ENCODE measurements around the gene TSNAX.
"Not testable (repeated sequence)": the region's sequence is repeated elsewhere in the genome, so short reads cannot be mapped to it uniquely, and the experiment has no call there.

Gene TSNAX, protein sequence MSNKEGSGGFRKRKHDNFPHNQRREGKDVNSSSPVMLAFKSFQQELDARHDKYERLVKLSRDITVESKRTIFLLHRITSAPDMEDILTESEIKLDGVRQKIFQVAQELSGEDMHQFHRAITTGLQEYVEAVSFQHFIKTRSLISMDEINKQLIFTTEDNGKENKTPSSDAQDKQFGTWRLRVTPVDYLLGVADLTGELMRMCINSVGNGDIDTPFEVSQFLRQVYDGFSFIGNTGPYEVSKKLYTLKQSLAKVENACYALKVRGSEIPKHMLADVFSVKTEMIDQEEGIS

GRCh38 chr1:231528172-231529029 is at the start of gene TSNAX:
TSS of gene TSNAX (plus strand) at chr1:231528669. CDS start at chr1:231528811, 142 bp downstream.
- peak; percentile 43 for FAIRE-seq

- FAIRE-seq = no peak
Measured at GRCh38 chr1:231478811-231479210, 49.7 kb upstream of the TSNAX start.

- no peak for FAIRE-seq
Measured at GRCh38 chr1:231480008-231480407, 48.5 kb upstream of the TSNAX start.

DNA sequence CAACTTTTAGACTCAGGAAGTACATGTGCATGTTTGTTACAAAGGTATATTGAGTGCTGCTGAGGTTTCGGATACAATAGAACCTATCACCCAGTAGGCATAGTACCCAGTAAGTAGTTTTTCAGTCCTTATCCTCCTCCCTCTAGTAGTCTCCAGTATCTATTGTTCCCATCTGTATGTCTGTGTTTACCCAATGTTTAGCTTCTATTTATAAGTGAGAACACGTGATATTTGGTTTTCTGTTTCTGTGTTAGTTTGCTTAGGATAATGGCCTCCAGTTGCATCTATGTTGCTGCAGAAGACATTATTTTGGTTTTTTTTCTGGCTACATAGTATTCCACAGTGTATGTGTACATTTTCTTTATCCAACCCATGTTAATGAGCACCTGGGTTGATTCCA is 47.2 kb upstream of the TSNAX start:
- no peak for FAIRE-seq

- no peak for FAIRE-seq
Measured at GRCh38 chr1:231485029-231485784, 43.3 kb upstream of the TSNAX start.

DNA sequence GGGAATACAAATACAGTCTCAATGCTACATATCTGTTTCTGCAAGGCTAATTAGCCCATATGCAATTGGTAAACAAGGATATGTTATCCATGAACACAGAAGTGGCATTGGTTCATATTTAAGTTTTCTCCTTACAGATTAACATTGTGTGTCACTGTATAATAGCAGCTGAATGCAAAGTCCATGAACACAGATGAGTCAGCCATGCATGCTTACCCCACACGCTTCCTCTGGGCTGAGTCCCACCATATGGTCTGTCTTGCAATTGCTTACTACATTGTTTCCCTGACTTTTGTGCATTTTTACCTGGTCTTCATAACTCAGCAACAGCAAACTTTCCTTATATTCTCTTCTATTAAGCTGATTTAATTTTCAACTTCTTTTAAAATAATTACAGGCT is 41.5 kb upstream of the TSNAX start:
- no peak for FAIRE-seq

GRCh38 chr1:231487910-231488309 is 40.6 kb upstream of the TSNAX start:
- FAIRE-seq = no peak

GRCh38 chr1:231493421-231494185 is 34.9 kb upstream of the TSNAX start:
- no peak for FAIRE-seq

GRCh38 chr1:231494439-231495110 is 33.9 kb upstream of the TSNAX start:
- FAIRE-seq = no peak

DNA sequence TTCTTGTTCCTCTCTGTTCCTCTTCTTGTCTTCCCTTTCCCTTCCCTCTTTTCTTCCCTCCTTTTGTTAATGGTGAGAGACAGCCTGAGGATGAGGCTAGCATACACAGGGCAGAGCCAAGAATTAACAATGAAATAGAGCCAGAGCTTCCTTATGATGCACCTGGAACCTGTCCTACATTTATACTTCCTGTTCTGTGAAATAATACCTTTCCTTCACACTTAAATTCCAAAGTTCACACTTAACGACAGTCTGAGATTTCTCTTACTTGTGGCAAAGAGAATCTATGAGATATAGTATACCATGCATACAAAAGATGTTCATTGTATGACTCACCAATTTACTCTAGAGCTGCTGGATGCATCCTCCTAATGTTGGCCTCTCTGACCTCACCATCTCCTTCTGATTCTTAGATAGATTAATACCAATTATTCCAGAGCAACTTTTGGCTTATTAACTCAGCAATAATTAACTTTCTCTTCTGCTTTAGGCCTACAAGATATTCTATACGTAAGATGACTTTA is 30.8 kb upstream of the TSNAX start:
- no peak for FAIRE-seq

GRCh38 chr1:231499148-231499763 is 29.2 kb upstream of the TSNAX start:
- no peak for FAIRE-seq

- no peak for FAIRE-seq
Measured at GRCh38 chr1:231500666-231501065, 27.8 kb upstream of the TSNAX start.

DNA sequence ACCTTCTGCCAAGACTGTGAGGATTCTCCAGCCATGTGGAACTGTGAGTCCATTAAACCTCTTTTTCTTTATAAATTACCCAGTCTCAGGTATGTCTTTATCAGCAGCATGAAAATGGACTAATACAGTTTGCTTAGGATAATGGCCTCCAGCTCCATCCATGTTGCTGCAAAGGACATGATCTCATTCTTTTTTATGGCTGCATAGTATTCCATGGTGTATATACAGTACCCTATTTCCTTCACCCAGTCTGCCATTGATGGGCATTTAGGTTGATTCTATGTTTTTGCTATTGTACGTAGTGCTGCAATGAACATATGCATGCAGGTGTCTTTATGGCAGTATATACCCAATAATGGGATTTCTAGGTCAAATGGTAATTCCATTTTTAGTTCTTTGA is 25.3 kb upstream of the TSNAX start:
- FAIRE-seq = not testable (repeated sequence)

DNA sequence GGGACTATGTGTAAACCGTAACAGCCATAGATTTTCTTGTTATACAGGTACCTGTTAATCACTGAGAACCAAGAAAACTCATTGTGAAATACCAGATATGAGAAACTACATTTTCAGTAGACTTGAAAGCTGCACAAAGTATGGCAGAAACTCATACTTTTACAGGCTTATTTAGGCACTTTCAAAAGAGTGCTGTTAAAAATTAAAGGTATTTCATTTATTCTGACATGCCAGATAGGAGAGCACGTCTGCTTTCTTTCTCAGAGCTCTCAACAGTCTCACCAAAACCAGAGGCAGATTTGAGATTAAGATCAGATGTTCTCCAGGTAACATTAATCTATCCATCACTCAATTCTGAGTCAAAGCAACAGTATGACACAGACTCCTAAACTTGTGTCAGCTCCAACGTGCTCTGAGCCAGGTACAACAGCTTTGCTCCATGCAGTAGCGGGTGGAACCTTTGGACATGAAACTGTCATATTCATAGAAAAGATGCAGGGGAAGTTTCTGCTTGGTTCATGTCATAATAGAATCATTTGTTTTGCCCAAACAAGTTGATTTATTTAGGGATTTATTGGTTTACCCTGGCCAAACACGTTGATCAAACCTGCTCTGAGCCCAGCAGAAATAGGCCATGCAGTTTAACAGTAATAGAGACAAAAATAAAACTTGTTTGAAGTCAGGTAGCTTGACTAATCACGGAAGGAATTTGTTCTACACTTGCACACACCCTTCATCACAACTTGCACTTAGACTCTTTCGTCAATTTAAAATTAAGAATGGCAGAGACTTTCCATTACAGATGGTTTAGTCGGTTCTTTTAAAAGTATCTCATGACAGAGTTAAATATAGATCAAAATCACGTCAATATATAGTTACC is 20.8 kb upstream of the TSNAX start:
- no peak for FAIRE-seq

DNA sequence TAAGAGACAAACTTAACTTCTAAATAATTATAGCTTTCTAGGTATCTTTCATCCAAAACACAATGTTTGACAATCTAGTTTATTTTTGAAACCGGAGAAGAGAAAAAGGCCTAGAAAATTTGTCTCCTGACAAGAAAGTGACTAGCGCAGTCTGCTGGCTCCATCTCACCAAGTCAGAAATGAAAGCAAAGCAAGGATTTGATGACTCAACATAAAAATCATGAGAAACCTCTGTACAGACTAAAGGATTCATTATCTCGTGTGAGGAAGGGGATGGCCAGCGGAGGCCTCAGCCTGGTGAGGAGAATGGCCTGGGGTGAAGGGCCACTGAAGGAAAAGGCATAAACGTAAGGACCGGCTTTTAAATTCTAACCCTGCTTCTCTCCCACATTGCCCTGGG is 20.0 kb upstream of the TSNAX start:
- no peak for FAIRE-seq

GRCh38 chr1:231508941-231509340 is 19.5 kb upstream of the TSNAX start:
- no peak for FAIRE-seq

GRCh38 chr1:231512147-231512698 is 16.2 kb upstream of the TSNAX start:
- no peak for FAIRE-seq

GRCh38 chr1:231515748-231516147 is 12.7 kb upstream of the TSNAX start:
- no peak for FAIRE-seq

- FAIRE-seq = no peak
Measured at GRCh38 chr1:231517076-231517475, 11.4 kb upstream of the TSNAX start.

GRCh38 chr1:231518485-231519034 is 9.9 kb upstream of the TSNAX start:
- FAIRE-seq = no peak
